NCI-H2029 (cell line): ENCODE results near the gene CRY2.

Experiments
- DNase-seq: peaks from one replicate; lab custom pipeline; 2025; lab: John Stamatoyannopoulos, UW

The CRY2 gene

GRCh38 chr11:45918331-45918941, 71.2 kb downstream of the CRY2 start:
- peak; percentile 60 for DNase-seq

DNA sequence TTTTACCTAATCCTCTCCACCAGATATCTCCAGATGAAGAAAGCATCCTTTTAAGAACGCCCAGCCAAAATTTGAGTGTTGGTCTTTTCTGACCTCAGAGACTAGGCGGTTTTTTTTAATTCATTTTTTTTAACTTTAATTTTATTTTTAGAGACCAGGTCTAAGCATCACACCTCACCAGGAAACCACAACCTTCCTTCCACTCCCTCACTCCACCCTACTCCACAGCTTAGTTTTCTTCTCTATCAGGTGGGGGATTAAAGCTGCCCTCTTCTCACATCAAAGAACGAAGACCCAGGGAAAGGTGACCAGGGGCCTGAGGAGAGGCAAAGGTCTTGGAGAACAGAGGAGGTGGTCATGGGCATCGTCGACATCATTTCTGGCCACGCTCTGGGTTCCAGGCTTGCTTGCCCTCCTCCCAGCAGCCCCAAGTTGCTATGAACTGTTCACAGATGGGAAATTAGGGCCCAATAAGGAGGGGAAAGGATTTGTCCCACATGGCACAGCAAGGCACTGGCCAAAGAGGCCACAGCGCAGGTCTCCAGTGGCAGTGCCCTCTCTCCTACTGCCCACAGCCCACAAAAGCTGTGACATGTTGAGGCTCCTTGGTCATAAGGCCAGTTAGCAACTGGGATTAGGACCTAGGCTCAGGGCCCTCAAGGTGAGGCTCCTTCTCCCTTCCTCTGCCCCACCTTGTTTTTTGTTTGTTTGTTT, 71.8 kb downstream of the CRY2 start:
- no peak for DNase-seq

- no peak for DNase-seq
Observed at GRCh38 chr11:45919806-45920530, 72.7 kb downstream of the CRY2 start.

DNA sequence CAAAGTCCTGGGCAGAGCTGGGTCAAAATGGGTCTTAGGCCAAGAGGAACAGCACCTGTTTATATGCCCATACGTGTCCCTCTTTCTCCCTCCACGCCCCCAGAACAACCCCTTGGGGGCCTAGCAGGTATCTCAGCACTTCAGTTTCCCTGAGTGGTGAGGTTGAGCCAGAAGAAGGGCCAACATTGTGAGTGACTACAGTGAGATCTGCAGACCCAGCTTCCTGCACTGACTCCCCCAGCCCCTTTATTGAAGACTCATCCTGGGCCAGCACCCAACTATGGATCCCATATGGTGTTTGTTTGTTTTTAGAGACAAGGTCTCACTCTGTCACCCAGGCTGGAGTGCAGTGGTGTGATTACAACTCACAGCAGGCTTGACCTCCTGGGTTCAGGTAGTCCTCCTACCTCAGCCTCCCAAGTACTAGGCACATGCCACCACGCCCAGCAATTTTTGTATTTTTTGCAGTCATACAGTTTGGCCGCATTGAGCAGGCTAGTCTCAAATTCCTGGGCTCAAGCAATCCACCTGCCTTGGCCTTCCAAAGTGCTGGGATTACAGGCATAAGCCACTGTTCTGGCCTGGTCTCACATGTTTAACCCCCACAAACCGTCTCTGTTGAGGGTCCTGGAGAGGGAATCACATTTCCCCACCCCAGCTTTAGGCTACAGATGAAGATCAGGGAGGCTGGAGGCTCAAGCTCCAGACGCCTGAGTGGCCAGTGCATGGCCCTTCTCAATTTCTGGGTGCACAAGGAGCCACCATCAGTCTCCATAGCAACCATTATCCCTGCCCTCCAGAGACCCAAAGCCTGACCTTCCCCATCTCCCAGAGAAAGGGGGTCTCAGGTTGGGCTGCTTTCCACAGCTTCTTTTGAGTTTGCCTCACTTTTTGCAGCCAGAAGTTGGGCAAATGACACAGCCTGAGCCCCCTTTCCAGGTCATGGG, 73.5 kb downstream of the CRY2 start:
- no peak for DNase-seq

DNA sequence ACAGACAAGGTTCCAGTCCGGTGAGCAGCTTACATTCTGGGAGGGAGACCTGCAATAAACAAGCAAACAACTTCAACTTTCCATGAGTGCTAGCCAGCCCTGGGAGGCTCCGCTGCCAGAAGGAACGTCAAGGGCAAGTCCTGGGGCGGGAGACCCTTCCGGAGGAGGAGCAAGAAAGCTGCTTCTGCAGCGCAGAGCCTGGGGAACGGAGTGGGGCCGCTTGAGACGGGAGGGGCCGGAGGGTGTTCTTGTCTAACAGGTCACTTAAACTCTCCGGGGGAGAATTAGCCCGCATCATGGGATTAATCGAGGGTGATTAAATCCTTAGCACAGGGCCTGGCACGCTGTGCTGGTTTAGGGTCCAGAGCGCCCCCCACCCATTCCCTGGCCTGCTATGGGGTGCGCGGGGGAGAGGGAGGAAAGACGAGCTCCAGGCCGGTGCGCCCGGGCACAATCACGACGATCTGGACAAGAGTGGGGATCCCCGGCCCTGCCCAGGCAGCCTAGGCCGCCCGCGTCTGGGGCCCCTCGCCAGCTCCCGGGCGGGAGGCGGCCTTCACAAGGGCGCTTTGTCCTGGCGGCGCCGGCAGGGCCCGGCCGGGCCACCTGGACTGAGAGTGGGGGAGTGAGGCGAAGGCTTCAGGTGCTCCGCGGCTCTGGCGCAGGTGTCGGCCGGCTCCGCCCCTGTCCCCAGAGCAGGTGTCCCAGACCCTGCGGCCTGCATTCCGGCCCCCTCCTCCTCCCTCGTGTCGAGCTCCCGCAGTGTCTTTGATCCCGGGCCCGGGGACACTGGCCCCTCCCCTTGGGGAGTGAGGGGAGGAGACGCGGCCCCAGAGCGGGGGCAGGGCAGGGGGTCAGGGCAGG, 74.5 kb downstream of the CRY2 start:
- DNase-seq, result peak; percentile 91

DNA sequence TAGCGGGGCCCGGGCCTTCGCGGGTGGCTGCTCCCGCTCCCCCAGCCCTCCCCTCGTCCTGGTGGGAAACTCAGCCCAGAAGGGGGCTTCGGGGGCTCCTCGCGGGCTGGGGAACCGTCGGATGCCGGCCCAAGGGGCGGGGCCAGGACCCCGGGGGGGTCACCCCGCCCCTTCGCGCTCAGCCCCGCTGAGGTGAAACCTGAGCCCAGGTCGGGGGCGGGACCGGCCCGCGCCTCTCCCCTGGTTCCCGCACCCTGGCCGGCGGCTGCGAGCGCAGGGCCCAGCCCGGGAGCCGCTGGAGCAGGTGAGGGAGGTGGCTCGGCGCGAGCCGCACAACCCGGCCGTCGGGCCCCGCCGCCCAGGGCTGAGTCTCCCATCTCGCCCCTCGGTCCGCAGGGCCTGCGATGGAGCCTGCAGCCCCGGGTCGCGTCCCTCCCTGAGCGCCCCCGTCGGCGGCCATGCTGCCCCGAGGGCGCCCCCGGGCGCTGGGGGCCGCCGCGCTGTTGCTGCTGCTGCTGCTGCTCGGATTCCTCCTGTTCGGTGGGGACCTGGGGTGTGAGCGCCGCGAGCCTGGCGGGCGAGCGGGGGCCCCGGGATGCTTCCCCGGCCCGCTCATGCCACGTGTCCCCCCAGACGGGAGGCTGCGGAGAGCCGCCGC, 75.3 kb downstream of the CRY2 start, which contains the start of gene LARGE2:
Gene LARGE2 (plus strand): TSS at position 232 of the 658 bp plus-strand sequence. CDS start 227 bp downstream, at position 459.
- DNase-seq, result peak; percentile 72

- no peak for DNase-seq
Observed at GRCh38 chr11:45924036-45924915, 77.0 kb downstream of the CRY2 start.

DNA sequence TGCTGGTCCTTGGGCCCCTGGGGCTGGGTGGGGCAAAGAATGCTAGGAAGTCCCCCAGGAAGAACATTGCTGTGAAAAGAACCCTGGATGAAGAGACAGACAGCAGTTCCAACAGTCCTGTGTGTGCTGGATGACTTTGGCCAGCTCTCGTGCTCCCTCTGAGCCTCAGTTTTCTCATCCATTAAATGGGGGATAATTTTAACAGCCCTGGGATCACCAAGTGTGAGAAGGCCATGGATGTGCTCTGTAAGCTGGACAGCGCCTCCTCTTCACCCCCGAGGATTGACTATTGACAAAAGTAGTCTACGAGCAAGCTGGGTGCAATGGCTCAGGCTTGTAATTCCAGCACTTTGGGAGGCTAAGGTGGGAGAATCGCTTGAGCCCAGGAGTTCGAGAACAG, 77.7 kb downstream of the CRY2 start:
- no peak for DNase-seq

- DNase-seq, result no peak
Observed at GRCh38 chr11:45925550-45925949, 78.3 kb downstream of the CRY2 start.

- no peak for DNase-seq
Observed at GRCh38 chr11:45926001-45926401, 78.7 kb downstream of the CRY2 start.

- DNase-seq, result no peak
Observed at GRCh38 chr11:45926536-45927331, 79.5 kb downstream of the CRY2 start.

DNA sequence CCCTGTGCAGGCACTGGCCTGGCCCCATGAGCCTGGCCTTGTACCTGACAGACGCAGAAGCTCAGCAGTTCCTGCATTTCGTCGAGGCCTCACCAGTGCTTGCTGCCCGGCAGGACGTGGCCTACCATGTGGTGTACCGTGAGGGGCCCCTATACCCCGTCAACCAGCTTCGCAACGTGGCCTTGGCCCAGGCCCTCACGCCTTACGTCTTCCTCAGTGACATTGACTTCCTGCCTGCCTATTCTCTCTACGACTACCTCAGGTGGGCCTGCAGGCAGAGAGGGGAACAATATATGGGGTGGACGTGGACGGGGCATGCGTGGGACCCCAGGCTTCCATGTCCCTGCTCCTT, 80.0 kb downstream of the CRY2 start:
- DNase-seq, result no peak

DNA sequence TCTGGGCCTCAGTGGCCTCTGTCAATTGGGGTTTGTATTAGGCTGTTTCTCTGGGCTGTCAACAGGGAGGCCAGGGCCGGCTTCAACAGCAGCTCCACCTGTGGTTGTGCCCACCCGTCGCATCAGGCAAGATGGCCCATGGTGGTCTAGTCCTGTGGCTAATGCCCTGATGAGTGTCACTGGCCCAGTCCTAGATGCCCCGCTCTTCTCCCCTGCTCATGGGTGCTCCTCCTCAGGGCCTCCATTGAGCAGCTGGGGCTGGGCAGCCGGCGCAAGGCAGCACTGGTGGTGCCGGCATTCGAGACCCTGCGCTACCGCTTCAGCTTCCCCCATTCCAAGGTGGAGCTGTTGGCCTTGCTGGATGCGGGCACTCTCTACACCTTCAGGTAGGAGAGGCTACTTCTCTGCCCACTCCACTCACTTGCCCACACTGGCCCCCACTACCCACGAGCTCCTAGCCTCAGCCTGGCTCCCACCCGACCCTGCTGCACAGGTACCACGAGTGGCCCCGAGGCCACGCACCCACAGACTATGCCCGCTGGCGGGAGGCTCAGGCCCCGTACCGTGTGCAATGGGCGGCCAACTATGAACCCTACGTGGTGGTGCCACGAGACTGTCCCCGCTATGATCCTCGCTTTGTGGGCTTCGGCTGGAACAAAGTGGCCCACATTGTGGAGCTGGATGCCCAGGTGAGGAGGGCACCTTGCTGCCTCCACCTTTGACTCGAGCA, 80.6 kb downstream of the CRY2 start:
- DNase-seq, result no peak

DNA sequence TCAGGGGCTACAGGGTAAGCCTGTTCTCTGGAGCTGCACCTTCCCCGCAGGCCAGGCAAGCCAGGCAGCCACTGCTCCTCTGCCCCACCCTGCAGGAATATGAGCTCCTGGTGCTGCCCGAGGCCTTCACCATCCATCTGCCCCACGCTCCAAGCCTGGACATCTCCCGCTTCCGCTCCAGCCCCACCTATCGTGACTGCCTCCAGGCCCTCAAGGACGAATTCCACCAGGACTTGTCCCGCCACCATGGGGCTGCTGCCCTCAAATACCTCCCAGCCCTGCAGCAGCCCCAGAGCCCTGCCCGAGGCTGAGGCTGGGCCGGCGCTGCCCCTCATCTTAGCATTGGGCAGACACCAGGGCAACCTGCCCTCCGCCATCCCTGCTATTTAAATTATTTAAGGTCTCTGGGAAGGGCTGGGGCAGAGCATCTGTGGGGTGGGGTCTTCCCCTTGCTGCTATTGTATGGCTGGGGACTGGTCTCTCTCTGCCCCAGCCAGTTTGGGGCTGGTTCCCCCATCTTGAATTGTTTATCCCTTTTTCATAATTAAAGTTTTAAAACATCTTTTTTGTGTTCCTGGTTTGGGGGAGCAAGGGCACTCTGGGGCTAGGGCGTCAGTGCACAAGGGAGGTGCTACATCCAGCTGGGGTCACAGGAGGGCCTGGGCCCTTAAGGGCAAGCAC, 81.4 kb downstream of the CRY2 start:
- no peak for DNase-seq

DNA sequence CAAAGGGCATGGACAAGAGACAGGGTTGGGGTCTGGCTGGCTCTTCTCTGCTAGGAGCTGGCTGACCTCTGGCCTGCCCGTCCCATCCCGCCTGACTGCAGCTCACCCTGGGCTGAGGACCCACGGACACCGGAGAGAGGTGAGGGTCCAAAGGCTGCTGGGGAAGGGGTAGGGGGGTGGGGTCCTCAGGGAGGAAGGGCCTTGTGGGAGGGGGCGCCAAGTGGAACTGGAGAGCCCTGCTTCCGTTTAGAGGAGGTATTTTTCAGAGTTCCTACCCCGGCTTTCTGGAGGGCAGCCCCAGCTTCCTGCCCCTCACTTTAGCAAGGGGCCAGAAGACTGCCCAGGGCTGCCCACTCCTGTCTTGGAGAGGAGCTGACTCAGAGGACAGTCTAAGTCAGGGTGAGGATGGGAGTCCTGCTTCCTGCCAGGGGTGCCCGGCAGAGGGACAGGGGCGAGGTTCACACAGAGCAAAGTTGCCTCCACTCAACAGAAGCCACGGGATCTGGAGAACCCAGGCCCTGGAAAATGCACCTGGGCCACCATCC, 82.3 kb downstream of the CRY2 start:
- no peak for DNase-seq

- DNase-seq, result peak; percentile 92
Observed at GRCh38 chr11:45930031-45930794, 82.9 kb downstream of the CRY2 start.
